IMR-90 (cell line): Measurements from ENCODE around the gene NKAIN2.

Experiments
- BHLHE40 ChIP-seq: fragments of 150-350 bp; IDR thresholded peaks from 2 replicates; pipeline ENCODE4 v1.6.1; 2016; ENCODE audit warnings: mild to moderate bottlenecking, low read depth, low read length
- CEBPB ChIP-seq: IDR thresholded peaks from 2 replicates; pipeline ENCODE4 v1.6.1; 2012; ENCODE audit warnings: low read depth, low read length, improper control_type of control experiment
- CHD1 ChIP-seq: IDR thresholded peaks from 2 replicates; pipeline ENCODE4 v1.6.1; 2012; ENCODE audit warnings: low read depth, low read length, improper control_type of control experiment
- CTCF ChIP-seq: conservative IDR thresholded peaks from 2 replicates; pipeline ENCODE4 v1.5.1; 2012; ENCODE audit warnings: mild to moderate bottlenecking, low read depth, low read length, improper control_type of control experiment
- ELK1 ChIP-seq: fragments of 150-350 bp; IDR thresholded peaks from 2 replicates; pipeline ENCODE4 v1.6.1; 2016; ENCODE audit warnings: low read depth, mild to moderate bottlenecking, low read length, moderate library complexity, borderline replicate concordance
- FOS ChIP-seq: fragments of 150-350 bp; IDR thresholded peaks from 2 replicates; pipeline ENCODE4 v1.6.1; 2016; ENCODE audit warnings: low read depth, low read length
- MAFK ChIP-seq: IDR thresholded peaks from 2 replicates; pipeline ENCODE4 v1.6.1; 2012; ENCODE audit warnings: low read depth, low read length, improper control_type of control experiment
- MAZ ChIP-seq: IDR thresholded peaks from 2 replicates; pipeline ENCODE4 v1.6.1; 2012; ENCODE audit warnings: low read depth, mild to moderate bottlenecking, low read length, improper control_type of control experiment, moderate library complexity, borderline replicate concordance
- POLR2A ChIP-seq: IDR thresholded peaks from 2 replicates; pipeline ENCODE4 v1.6.1; 2012; ENCODE audit warnings: mild to moderate bottlenecking, low read depth, low read length
- RAD21 ChIP-seq: IDR thresholded peaks from 2 replicates; pipeline ENCODE4 v1.6.1; 2012; ENCODE audit warnings: low read length, improper control_type of control experiment
- RFX5 ChIP-seq: IDR thresholded peaks from 2 replicates; pipeline ENCODE4 v1.8.0; 2012; ENCODE audit warnings: low read depth, mild to moderate bottlenecking, low read length, moderate library complexity
- SMC3 ChIP-seq: fragments of 150-350 bp; IDR thresholded peaks from 2 replicates; pipeline ENCODE4 v1.6.1; 2016; ENCODE audit warnings: low read depth, mild to moderate bottlenecking, antibody characterized with exemption, low read length, moderate library complexity
- TF ChIP-seq, protein P1 (sequence below): fragments of 150-350 bp; IDR thresholded peaks from 2 replicates; pipeline ENCODE4 v1.6.1; 2017; ENCODE audit warnings: mild to moderate bottlenecking, antibody characterized with exemption, low read length, low read depth

GRCh38 chr6:123769431-123769830 lies 34.2 kb upstream of the NKAIN2 start:
- TF ChIP-seq CTCF (no peak), POLR2A (no peak), RFX5 (no peak), CEBPB (no peak), SMC3 (no peak), FOS (no peak), CHD1 (no peak), MAZ (no peak), RAD21 (no peak), BHLHE40 (no peak), ELK1 (no peak), MAFK (no peak)
- TF ChIP-seq, protein P1, sequence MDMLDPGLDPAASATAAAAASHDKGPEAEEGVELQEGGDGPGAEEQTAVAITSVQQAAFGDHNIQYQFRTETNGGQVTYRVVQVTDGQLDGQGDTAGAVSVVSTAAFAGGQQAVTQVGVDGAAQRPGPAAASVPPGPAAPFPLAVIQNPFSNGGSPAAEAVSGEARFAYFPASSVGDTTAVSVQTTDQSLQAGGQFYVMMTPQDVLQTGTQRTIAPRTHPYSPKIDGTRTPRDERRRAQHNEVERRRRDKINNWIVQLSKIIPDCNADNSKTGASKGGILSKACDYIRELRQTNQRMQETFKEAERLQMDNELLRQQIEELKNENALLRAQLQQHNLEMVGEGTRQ = no peak
